ENCODE data around the gene SOX8.

Gene SOX8

DNA sequence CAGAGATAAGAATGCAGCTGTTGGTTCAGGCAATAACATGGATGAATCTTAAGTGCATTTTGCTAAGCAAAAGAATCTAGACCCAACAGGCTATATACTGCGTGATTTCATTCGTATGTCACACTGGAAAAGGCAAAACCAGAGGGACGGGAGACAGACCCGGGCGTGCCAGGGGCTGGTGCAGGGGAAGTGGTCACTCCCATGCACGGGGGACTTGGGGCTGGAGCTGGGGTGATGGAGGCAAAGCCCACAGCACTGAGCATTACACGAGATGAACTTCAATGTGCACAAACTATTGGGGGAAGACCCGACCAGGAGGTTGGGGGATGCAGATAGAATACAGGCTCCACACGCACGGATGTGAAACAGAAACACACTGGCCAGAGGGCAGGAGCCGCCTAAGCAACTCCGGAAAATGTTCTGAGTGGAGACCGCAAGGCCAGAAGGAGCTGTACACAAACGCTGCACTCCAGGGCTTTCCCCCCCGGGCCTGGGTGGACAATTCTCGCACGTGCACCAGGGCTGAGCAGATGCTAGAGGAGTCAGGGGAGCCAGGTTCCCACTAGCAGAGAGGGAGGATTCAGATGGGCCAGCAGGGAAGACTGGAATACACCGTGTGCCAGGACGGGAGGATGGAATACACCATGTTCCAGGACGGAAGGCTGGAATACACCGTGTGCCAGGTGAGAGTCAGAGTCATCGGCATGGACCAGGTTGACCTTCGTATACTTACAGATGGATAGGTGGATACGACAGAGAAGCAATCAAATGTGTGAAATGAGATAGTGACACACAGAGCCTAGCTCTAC is 22.1 kb upstream of the SOX8 start:
- DNase-seq, result no peak

DNA sequence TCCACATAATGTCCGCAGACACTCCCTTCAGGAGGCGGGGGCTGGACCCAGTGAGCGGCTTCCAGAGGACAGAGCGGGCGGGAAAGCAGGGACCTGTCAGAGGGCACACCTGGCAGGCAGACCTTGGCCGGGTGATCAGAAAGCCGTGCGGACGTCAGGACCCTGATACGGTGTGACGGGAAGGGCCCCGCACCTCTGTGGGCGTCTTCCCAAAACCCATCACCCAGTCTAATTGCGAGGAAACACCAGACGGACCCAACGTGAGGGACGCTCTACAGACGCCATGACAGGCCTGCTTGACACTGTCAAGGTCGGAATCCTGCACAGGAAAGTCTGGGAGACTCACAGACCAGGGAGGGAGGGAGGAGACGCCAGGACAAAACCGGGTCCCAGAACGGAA is 19.2 kb upstream of the SOX8 start:
- no peak for DNase-seq

DNA sequence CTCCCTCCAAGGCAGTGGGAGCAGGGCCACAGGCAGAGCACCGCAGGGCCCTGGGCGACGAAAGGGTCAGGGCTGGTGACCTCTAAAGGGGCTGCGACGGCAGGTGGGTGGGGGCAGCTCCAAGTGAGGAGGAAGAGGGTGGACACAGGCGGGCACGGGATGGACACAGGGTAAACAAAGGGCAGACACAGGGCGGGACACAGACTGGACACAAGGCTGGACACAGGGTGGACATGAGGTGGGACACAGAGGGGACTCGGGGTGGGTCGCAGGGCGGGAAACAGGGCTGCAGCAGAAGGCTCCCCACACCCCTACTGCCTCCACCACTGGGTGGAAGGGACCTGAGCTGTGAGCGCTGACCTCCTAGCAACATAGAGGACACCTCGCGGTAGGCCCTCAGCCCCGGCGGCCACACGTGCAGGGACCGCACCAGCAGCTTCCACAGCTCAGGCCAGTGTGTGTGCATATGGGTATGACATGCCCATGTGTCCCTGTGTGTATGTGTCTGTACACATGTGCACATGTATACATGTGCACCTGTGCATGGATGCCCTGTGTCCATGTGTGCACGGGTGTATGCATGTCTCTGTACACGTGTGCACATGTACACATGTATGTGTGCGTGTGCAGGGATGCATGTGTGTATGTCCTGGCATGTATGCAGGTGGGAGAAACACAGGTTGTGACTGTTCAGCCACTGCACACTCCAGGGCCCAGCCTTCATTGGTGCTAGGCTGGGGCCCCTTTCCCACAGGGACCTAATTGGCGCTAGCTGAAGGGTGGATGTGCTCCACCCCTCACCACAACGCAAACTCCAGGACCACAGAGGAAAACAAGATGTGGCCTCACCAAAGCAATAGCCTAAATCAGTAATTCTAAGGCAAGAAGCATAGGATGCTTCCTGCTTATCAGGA is 18.4 kb upstream of the SOX8 start:
- DNase-seq, result no peak

DNA sequence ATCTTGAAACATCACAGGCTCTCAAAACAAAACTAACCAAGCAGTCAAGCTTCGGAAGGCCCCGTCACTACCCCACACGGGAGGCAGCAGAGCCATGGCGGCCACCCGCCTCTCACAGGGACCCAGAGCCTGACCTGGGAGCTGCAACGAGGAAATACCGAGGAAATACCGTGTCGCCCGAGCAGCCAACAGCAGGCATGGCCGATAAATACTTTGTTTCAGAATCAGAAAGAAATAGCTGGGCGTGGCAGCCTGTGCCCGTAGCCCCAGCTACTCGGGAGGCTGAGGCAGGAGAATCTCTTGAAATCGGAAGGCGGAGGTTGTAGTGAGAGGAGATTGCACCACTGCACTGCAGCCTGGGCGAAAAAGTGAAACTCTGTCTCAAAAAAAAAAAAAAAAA is 17.7 kb upstream of the SOX8 start:
- no peak for DNase-seq

DNA sequence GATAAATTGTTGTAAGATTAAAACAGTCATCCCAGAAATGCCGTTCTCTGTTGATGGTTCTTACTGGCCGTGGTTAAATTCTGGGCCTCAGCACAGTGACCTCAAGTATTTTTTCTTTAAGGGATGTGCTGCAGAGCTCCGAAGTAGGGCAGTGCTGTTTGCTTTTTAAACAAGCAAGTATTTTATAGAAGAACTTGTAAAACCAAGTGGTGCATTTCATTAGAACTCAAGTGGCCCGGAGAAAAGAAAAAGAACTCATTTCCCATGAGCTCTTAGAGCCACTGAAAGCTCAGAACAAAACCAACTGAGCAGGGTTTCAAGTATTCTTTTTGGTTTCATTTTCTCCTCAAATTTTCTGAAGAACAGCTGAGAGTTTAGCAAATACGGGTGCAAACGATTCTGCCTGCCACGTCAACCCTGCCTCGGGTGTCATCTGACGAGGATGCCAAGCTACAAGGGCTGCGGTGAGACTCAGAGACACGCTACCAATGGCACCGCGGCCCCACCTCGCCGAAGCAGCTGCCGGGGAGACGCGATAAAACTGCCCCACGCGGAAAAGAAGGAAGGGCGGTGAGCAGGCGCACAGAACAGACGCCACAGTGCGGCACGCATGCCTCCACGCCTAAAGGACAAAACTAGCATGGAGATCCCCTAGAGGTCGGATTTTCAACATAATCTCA is 17.1 kb upstream of the SOX8 start:
- DNase-seq, result no peak

DNA sequence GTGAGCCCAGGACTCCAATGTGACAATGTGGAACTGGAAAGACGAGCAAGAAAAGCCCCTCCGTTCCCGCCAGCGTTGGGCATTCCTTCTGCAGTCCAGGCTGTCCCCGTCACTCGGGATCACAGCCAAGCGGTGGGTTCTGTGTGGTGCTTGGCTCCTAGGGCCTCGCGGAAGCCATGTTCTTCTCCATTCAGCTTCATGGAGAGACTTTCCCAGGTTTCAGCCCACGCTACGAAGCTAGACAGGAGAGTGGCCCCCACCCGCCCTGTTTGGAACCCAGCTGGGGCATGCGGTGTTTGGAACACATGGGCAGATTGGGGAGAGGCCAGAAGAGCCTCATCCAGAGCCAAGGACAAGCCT is 16.6 kb upstream of the SOX8 start:
- no peak for DNase-seq

DNA sequence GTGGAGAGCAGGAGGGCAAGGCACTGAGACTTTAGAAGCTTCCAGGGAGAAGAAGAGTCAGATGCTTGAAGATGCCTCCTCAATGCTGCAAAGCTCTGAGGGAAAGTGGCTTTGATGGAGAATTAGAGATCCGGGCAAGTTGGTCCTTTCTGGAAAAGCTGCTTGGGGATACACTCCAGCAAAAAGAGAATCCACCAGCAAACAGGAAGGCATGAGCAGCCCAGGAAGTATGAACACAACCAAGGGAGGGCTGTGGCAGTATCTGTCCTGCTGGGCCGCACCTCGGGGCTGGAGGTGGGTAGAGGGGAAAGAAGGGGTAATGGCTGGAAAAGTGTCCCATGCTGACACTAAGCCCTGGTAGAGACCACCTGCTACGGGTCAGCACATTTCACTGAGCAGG is 16.1 kb upstream of the SOX8 start:
- no peak for DNase-seq

DNA sequence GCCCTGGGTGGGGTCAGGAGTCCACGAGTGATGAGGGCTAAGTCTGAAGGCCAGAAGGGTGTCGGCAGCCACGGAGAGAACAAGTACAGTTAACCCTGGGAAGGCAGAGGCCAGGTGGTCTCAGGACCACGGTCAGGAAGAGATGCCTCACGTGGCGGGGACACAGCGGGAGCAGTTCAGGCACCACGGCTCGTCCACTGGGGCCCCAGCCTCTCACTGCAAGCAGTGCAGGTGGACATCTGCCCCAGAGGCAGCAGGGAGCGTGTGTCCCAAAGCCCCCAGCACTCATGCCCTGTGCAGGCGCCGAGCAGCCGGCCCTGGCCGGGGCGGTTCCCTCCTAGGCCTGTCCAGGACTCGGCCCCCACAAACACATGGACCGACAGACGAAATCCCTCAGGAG is 15.5 kb upstream of the SOX8 start:
- no peak for DNase-seq

DNA sequence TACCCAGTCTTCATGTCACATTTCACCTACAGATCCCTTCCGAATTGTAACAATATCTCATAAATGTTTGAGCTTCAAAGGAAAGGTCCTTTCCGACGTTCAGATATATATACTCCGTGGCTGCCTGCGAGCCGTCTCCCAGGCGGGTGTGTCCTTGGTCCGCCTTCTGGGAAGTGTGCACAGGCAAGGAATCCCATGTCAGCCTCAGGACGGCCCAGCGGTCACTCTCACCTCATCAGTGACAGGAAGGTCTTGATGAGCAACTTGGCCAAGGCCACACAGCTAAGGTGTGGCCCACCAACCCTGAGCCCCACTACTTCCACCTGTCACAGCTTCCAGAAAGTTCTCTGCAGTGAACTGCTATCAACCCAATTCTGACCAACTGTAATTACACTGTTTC is 15.1 kb upstream of the SOX8 start:
- no peak for DNase-seq

DNA sequence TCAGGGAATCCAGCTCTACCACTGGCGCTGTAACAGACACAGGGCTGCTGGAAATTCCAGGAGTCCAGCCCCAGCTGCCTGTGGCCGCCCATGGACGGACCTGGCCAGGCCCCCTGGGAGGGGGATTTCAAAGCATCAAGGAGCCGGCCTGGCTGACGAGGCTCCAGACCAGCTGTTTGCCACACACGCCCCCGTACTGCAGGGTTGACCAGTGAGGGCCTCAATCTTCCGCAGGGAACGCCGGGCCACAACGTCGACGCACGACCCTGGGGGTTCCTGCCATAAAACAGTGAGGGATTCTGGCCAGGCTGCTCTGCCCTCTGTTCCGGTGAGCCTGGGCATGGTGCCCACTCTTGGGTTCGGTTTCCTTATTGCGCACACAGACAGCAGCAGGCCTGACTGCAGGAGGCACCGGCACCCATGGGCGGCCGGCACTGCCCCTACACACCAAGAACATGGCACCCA is 14.5 kb upstream of the SOX8 start:
- no peak for DNase-seq

DNA sequence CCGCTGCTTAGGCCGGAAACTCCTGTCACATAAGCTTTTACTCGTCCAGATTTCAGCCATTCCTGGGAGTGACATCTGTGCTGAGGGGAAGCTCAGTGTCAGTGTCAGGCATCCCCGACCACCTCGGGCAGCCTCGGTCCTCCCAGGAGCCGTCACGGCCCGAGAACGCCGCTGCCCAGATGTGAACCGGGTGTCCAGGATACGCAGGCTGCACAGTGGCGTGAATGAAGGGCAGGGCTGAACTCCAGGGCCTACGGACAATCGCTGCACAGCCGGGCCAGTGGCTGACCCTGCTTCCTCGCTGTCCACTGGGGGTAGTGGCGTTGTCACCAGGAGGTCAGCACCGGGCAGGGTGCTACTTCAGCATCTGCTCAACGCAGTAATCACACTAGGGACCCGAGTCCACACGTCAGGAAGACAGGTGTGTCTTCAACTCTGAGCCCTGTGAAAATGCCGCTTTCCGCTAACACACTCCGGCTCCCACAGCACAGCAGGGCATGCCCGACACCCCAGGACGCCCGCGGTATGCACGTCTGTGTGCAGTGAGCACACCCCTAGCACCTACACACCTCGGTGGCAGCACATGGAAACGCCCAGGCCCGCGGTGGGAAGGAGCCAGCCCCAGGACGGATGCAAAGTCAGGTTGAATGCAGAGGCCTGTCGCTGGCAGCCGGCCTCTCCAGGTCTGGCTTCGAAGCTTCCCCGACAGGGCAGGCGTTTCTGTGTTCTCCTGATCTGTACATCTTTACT is 13.8 kb upstream of the SOX8 start:
- DNase-seq, result no peak

DNA sequence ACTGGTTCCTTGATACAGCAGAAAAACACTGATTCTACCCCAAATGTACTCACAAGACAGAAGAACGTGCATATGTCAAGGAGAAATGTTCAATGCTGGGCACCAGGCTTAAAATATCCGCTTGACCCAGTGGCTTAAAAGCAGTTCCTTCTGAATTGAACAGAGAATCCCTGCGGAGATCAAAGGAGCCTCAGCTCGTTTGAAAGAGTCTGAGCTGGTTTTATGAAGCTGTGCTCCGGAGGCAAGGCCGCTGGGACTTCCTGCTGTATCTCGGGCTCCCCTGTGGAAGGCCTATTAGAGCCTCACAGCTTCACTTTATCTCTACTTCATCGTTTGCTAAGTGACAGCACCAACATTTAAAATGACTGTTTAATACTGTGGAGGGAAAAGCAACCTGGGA is 12.9 kb upstream of the SOX8 start:
- DNase-seq, result no peak

DNA sequence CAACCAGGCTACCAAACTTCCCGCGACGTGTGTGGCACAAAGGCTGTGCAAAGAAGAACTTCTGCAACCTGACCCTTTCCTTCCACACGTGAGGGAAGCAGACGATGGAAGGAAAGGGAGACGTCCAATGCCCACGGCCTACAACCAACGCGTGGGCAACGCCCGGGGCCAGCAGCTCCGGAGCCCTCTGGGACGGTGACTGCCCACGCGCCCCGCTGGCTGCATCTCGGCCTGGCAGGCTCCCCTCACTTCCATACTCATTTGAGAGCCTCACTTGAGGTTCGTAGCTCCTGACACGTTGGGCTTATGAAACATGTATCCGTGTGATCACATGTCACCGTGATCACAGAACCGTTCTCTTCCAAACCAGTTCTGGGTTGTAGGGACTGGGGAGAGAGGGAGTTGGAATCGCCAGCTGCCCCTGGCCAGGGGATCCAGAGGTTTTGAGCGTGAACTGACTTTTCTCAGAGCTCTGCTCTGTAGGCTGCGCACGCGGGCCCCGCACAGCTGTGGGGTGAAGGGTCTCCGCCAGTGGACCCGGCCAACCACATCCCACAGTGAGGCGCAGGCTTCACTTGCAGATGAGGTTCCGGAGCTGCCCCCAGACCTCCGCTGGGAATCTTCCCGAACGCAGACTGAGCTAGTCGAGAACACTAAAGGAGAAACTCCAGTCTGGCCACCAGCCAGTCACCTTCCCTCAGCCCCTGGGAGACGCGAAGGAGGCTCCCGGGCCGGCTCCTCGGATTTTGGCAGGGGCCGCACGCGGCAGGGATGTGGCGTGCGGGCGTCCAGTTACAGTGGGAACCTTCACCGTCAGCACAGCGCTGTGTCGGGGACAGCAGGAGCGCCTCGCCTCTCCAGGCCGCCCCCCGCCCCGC is 11.8 kb upstream of the SOX8 start:
- no peak for DNase-seq

DNA sequence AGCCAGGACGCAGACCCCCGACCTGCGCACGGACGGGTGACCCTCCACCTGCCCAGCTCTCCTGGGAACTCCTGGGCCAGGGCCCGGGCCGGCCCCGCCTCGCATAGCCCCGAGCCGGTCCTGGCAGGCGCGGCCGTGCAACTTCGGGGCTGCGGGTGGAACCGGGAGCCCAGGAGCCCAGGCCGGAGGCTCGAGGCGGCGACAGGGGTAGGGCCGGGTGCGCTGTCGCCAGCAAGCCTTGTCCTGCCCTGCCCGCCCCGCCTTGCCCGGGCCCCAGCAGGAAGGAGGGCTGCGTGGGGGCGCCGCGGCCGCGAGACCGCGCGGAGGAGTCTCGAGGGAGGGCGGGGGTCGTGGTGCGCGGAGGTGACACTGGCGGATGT is 11.2 kb upstream of the SOX8 start:
- DNase-seq, result no peak

DNA sequence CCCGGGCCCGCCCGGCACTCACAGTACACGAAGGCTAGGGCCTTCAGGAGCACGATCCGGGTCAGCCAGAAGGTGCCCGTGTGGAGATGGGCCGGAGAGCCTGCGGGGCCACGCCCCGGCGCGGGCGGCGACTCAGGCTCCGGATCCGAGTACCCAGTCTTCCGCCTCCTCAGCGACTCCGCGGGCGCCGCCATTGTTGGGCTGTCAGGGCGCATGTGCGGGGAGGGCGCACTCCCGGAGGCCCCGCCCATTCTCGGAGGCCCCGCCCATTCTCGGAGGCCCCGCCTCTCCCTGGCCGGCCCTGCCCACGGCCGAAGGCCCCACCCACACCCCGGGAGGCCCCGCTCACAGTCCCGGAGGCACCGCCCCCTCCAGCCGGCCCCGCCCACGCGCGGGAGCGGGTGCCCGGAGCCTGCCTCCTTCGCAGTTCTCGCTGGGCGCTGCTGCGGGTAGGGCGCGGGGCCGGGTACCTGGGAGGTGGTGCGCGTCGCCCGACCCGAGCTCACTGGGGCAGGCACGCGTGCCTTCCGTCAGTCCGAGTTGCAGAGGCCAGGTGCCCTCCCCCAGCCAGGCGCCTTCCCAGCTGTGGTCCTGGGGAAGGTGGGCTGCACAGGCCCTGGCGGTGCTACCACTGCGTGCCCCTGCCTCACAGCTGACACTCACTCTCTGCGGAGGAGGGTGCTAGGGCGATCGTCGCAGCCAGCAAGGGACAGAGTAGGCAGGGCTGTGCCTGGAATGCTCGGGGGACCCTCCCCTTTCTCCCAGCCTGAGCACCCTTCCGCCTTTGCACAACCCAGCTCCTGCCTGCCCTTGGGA is 10.6 kb upstream of the SOX8 start, which contains the start of gene LMF1:
TSS of gene LMF1 (minus strand) at position 219 of the 816 bp plus-strand sequence. CDS start at position 215, 4 bp downstream.
- peak; percentile 72 for DNase-seq

DNA sequence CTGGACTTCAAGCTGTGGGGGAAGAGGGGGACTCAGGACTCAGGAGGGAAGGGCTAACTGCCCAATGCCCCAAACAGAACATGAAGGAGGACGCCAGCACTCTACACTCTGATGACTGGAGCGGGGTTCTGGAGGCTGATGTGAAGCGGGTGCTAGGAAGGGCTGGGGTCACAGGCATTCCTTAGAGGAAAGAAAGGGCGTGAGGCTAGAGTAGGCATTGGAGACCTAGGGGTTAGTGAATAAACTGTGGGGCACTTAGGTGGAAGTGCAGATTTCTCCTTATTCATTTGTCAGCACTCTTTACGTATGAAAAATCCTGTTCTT is 10.0 kb upstream of the SOX8 start:
- DNase-seq, result no peak

DNA sequence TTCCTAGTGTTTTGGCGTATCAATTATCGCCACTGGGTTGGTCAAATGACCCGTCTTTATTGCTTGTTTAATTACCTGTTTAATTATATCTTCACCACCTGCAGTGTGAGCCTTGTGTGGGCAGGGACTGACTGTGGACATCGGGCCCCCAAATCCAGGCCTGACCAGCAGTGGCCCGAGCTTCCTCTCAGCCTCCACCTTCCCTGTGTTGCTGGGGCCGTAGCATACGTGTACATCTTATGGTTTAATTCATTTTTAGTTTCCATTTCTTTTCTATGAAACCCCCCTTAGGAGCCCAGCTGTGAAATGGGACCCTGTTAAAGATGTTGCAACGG is 9.6 kb upstream of the SOX8 start:
- no peak for DNase-seq

DNA sequence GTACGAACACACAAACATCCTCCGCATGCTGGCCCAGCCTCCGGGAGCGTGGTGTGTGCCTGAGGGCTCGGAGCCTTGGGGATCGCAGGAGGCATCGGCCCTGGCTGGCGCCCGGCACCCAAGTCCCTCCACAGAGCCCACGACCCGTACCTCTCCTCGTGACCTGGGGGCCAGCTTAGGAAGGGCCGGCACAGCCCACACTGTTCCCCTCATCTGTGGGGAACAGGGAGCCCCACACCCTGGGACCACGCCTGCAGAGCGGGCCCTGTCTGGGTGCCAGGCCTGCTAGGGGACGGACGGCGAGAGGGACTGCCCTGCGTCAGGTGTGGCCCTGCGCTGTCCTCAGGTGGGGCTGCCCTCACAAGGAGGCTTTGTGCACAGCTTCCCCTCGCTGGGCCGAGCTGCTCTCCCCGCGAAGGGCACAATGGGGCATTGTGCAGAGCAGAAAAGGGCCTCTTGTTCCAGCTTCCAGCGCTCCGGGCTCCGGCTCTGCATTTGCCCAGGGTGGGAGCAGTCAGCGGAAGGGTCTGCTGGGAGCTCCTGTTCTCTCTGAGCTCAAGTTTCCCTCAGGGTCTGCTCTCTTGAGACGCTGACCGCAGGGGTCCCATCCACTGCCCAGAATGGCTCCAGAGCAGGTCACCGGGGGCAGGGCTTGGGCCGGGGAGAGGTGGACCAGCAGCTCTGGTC is 9.1 kb upstream of the SOX8 start:
- DNase-seq, result no peak

DNA sequence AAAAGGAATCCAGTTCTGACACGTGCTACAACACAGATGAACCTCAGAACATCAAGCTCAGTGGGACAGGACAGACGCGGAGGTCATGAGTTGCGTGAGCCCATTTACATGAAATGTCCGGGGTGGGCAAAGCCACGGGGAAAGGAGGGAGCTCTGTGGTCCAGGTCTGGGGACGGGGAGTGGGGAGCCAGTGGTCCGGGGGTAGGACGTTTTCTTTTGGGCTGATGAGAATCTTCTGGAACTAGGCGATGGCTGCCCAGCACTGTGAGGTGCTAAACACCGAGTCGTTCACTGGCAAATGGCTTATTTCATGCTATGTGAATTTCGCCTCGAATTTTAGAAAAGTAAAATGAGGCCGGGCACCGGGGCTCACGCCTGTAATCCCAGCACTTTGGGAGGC is 8.2 kb upstream of the SOX8 start:
- DNase-seq, result no peak

DNA sequence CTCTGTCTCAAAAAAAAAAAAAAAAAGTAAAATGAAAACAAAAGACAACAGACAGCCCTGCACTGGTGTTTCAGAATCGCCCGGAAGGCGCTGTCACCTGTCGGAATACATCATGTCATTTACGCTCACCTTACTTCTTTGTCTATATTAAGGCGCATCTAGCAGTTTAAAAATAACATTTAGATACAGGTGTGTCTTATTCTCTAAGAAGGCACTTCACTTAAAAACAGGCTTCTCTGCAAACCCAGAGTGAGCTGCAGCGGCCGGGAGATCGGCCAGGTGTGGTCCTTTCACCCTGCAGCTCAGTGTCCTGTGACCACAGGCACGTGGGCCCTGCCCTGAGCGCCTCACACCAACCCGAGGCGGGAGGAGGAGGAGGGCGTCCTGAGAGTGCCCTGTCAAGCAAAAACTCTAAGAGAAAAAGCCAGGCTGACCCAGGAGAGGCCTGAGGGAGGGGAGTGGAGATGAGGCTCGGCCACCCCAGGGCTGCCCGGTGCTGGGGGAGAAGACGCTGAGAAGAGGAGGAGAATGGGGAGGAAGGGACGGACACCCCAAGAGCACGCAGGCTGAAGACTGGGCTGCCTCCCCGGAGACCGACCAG is 7.5 kb upstream of the SOX8 start:
- no peak for DNase-seq

Measured in NCI-H1092 (cell line).